HepG2 (cell line): Measurements from ENCODE around the gene FXN. TPM values are rescaled to one million over a fixed set of nuclear protein-coding genes. Genes with fewer than 3 reads are reported as not detected.

Source experiments
- AHDC1 ChIP-seq: sonication (generic); formaldehyde crosslinking; IDR thresholded peaks from 2 replicates; pipeline ENCODE4 v1.5.1; 2020; ENCODE audit warnings: mild to moderate bottlenecking, missing genetic modification reagents, borderline replicate concordance
- CEBPZ ChIP-seq: IDR thresholded peaks from 2 replicates; pipeline ENCODE4 v1.6.1; 2012; ENCODE audit warnings: low read length, improper control_type of control experiment
- DNMT1 ChIP-seq: sonication (generic); formaldehyde crosslinking; IDR thresholded peaks from 2 replicates; pipeline ENCODE4 v1.5.1; 2020; ENCODE audit warnings: mild to moderate bottlenecking, missing genetic modification reagents
- ELF4 ChIP-seq: sonication (generic); formaldehyde crosslinking; IDR thresholded peaks from 2 replicates; pipeline ENCODE4 v1.5.0; 2020; ENCODE audit warnings: missing genetic modification reagents, mild to moderate bottlenecking, moderate library complexity, borderline replicate concordance
- HNRNPH1 ChIP-seq: fragments of 200-400 bp; formaldehyde crosslinking; optimal IDR thresholded peaks from 2 replicates; pipeline ENCODE3; 2017; ENCODE audit warnings: mild to moderate bottlenecking, low read depth, low read length
- MYNN ChIP-seq: sonication (generic); formaldehyde crosslinking; IDR thresholded peaks from 2 replicates; pipeline ENCODE4 v1.4.0; 2020; ENCODE audit warnings: mild to moderate bottlenecking, low read depth, missing genetic modification reagents
- NAIF1 ChIP-seq: sonication (generic); formaldehyde crosslinking; IDR thresholded peaks from 2 replicates; pipeline ENCODE4 v1.5.0; 2020; ENCODE audit warnings: mild to moderate bottlenecking, missing genetic modification reagents, borderline replicate concordance
- NR2F6 ChIP-seq, 2 experiments: IDR thresholded peaks; 2 replicates each; pipeline ENCODE4 v1.6.1; 2016; ENCODE audit warnings: antibody characterized with exemption in 1 of 2, mild to moderate bottlenecking in 1 of 2
- POGZ ChIP-seq: sonication (generic); formaldehyde crosslinking; IDR thresholded peaks from 2 replicates; pipeline ENCODE4 v1.4.0; 2020; ENCODE audit warnings: mild to moderate bottlenecking, missing genetic modification reagents
- SNAI1 ChIP-seq: sonication (generic); formaldehyde crosslinking; IDR thresholded peaks from 2 replicates; pipeline ENCODE4 v1.5.0; 2020; ENCODE audit warnings: mild to moderate bottlenecking, missing genetic modification reagents, borderline replicate concordance
- TAF15 ChIP-seq: fragments of 200-400 bp; formaldehyde crosslinking; IDR thresholded peaks from one replicate; pipeline ENCODE4 v1.6.1; 2018; ENCODE audit warnings: mild to moderate bottlenecking, low read depth, low read length; ENCODE audit not compliant: poor library complexity, severe bottlenecking
- THAP8 ChIP-seq: sonication (generic); formaldehyde crosslinking; IDR thresholded peaks from 2 replicates; pipeline ENCODE4 v1.5.1; 2020; ENCODE audit warnings: missing genetic modification reagents, mild to moderate bottlenecking, borderline replicate concordance
- ZBTB14 ChIP-seq: sonication (generic); formaldehyde crosslinking; IDR thresholded peaks from 2 replicates; pipeline ENCODE4 v1.4.0; 2020; ENCODE audit warnings: missing genetic modification reagents
- ZFP91 ChIP-seq: sonication (generic); formaldehyde crosslinking; IDR thresholded peaks from 2 replicates; pipeline ENCODE4 v1.9.0; 2022; ENCODE audit warnings: missing genetic modification reagents, mild to moderate bottlenecking, borderline replicate concordance
- ZNF546 ChIP-seq: sonication (generic); formaldehyde crosslinking; conservative IDR thresholded peaks from 2 replicates; pipeline ENCODE4 v1.8.1; 2023; ENCODE audit warnings: mild to moderate bottlenecking, missing genetic modification reagents
- ZNF615 ChIP-seq: sonication (generic); formaldehyde crosslinking; IDR thresholded peaks from 2 replicates; pipeline ENCODE4 v1.5.0; 2020; ENCODE audit warnings: mild to moderate bottlenecking, missing genetic modification reagents, borderline replicate concordance
- polyA plus RNA-seq, 8 experiments: library from polyadenylated mRNA; depleted of rRNA in 3 of 8; stranded (reverse) in 7 of 8; unstranded in 1 of 8; fragments of >200 nt; fragmentation: Illumina TruSeq in 4 of 8; extraction: Trizol in 4 of 8; gene quantifications; 2 replicates each; pipeline versions ENCODE4 v1.2.1 to v1.2.3, GENCODE V29; 2011 to 2016; ENCODE audit warnings: low read depth in 4 of 8, missing spikeins in 1 of 8, mixed read lengths in 1 of 8; ENCODE audit not compliant: insufficient read depth in 1 of 8
- total RNA-seq, 5 experiments: library from RNA; depleted of rRNA; stranded (reverse); fragments of >200 nt; fragmentation: Illumina TruSeq; extraction: Trizol; gene quantifications; 2 replicates each; pipeline ENCODE4 v1.2.3, GENCODE V29; 2016; ENCODE audit warnings: low read depth in 1 of 5

Gene FXN
- total and polyA plus RNA-seq, 2 of the 13 experiments (the other 11 are each of a cell fraction or from before 2014, with no cell fraction given): 24.1 to 26.0 TPM

DNA sequence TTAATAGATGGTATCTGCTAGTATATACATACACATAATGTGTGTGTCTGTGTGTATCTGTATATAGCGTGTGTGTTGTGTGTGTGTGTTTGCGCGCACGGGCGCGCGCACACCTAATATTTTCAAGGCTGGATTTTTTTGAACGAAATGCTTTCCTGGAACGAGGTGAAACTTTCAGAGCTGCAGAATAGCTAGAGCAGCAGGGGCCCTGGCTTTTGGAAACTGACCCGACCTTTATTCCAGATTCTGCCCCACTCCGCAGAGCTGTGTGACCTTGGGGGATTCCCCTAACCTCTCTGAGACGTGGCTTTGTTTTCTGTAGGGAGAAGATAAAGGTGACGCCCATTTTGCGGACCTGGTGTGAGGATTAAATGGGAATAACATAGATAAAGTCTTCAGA lies 757 bp downstream of the FXN start (continued):
- no peak for TF ChIP-seq AHDC1 (CRISPR knock-in tag)
- 0 out of 2 replicates have a peak, but pooled peaks have one; percentile 8 for TF ChIP-seq NR2F6 (IDR thresholded peaks at IDR 0.05)
- TF ChIP-seq NR2F6 (CRISPR knock-in tag; IDR thresholded peaks at IDR 0.05): no peak
- no peak for TF ChIP-seq CEBPZ
- TF ChIP-seq MYNN (CRISPR knock-in tag): no peak
- no peak for TF ChIP-seq ZNF615 (CRISPR knock-in tag)
- TF ChIP-seq THAP8 (CRISPR knock-in tag): no peak
- no peak for TF ChIP-seq ZFP91 (CRISPR knock-in tag)
- no peak for TF ChIP-seq SNAI1 (CRISPR knock-in tag)
- TF ChIP-seq NAIF1: 0 out of 2 replicates have a peak, but pooled peaks have one; percentile 46
- 0 out of 2 replicates have a peak, but pooled peaks have one; percentile 49 for TF ChIP-seq ZNF546 (CRISPR knock-in tag)
- no peak for TF ChIP-seq ELF4 (CRISPR knock-in tag)
- no peak for TF ChIP-seq HNRNPH1
- no peak for TF ChIP-seq DNMT1 (CRISPR knock-in tag)
- no peak for TF ChIP-seq POGZ (CRISPR knock-in tag)
- no peak for TF ChIP-seq TAF15
- TF ChIP-seq ZBTB14: peak; percentile 46; the same call in 1 of the 2 replicates
